Endothelial cell of umbilical vein (primary cell): ENCODE measurements around the gene DEGS2. TPM values are rescaled to one million over a fixed set of nuclear protein-coding genes. Genes with fewer than 3 reads are reported as not detected.

Source experiments
- BruUV-seq: library from RNA; stranded (reverse); fragments of 400-500 nt; replicated peaks from 2 replicates; lab custom pipeline; 2021; lab: Mats Ljungman, UMichigan
- CTCF ChIA-PET: fragments of 300-600, 350-600 bp; sonication (Branson Sonifier 250); formaldehyde crosslinking; loops from one replicate; lab custom pipeline; 2021; ENCODE audit warnings: antibody characterized with exemption, inconsistent platforms; lab: Charles Lee
- POLR2A ChIA-PET: fragments of 300-600, 350-600 bp; sonication (Branson Sonifier 250); formaldehyde crosslinking; loops from one replicate; lab custom pipeline; 2021; ENCODE audit warnings: antibody characterized with exemption, inconsistent platforms; lab: Charles Lee
- DNase-seq: peaks from one replicate; pipeline ENCODE4 v3.0.0-alpha.2; 2011; ENCODE audit warnings: low read depth, low spot score
- FAIRE-seq: peaks from 2 replicates; lab custom pipeline; 2011; peaks lifted over from hg19 to GRCh38; lab: Jason Lieb, UNC
- H2AFZ ChIP-seq: 2 replicates; pipeline ENCODE4 v1.6.0; 2012; ENCODE audit warnings: low read depth, low read length, control low read depth, inconsistent platforms
- H3K27ac ChIP-seq: 2 replicates; pipeline ENCODE4 v1.5.1; 2011; ENCODE audit warnings: low read depth, mild to moderate bottlenecking, control low read depth, low read length, moderate library complexity; ENCODE audit not compliant: insufficient read depth
- H3K27me3 ChIP-seq, 2 experiments: 2 replicates each; pipeline versions ENCODE4 v1.6.0 to v1.6.1; 2011; ENCODE audit warnings: low read length in 2 of 2, mixed read lengths in 1 of 2; ENCODE audit not compliant: control insufficient read depth in 2 of 2, insufficient read depth in 2 of 2
- H3K36me3 ChIP-seq, 2 experiments: 2 replicates in 1 of 2; 3 replicates in 1 of 2; pipeline ENCODE4 v1.5.1; 2011; ENCODE audit warnings: low read length in 2 of 2, mild to moderate bottlenecking in 1 of 2, moderate library complexity in 1 of 2; ENCODE audit not compliant: control insufficient read depth in 2 of 2, insufficient read depth in 2 of 2; ENCODE audit errors: extremely low read depth in 1 of 2
- H3K4me1 ChIP-seq: 3 replicates; pipeline ENCODE4 v1.5.1; 2011; ENCODE audit warnings: mild to moderate bottlenecking, low read length; ENCODE audit not compliant: control insufficient read depth, insufficient read depth; ENCODE audit errors: extremely low read depth
- H3K4me2 ChIP-seq: 2 replicates; pipeline ENCODE4 v1.6.1; 2011; ENCODE audit warnings: low read length, control low read depth, mixed read lengths; ENCODE audit not compliant: insufficient read depth
- H3K4me3 ChIP-seq, 3 experiments: fragments of 200-600 bp in 1 of 3; sonication (generic), shearing (Covaris generic) in 1 of 3; replicated peaks in 1 of 3; 2 replicates each; pipeline ENCODE4 v1.5.1; 2011 to 2016; ENCODE audit warnings: control low read depth in 3 of 3, low read length in 3 of 3, mild to moderate bottlenecking in 2 of 3, inconsistent platforms in 1 of 3, low read depth in 1 of 3, moderate library complexity in 1 of 3; ENCODE audit not compliant: insufficient read depth in 1 of 3
- H3K79me2 ChIP-seq: 2 replicates; pipeline ENCODE4 v1.6.0; 2012; ENCODE audit warnings: low read length, inconsistent platforms; ENCODE audit not compliant: control insufficient read depth, insufficient read depth
- H3K9ac ChIP-seq: replicated peaks from 2 replicates; pipeline ENCODE3; 2011; ENCODE audit warnings: low read length, control low read depth; ENCODE audit not compliant: insufficient read depth; ENCODE audit errors: extremely low read depth
- H3K9me1 ChIP-seq: replicated peaks from 3 replicates; pipeline ENCODE4 v1.6.0; 2011; ENCODE audit warnings: mild to moderate bottlenecking, low read length; ENCODE audit not compliant: control insufficient read depth, insufficient read depth; ENCODE audit errors: extremely low read depth
- H3K9me3 ChIP-seq: replicated peaks from 2 replicates; pipeline ENCODE4 v1.5.1; 2012; ENCODE audit warnings: low read length, inconsistent platforms; ENCODE audit not compliant: control insufficient read depth, insufficient read depth
- H4K20me1 ChIP-seq: replicated peaks from 2 replicates; pipeline ENCODE3; 2011; ENCODE audit warnings: mild to moderate bottlenecking, low read length; ENCODE audit not compliant: control insufficient read depth, insufficient read depth; ENCODE audit errors: extremely low read depth
- CTCF ChIP-seq, 2 donors: IDR thresholded peaks; 1 replicate in 1 of 2; 2 replicates in 1 of 2; pipeline ENCODE4 v1.5.1; 2011; ENCODE audit warnings: low read length in 2 of 2, mild to moderate bottlenecking in 2 of 2, moderate library complexity in 2 of 2, control low read depth in 1 of 2, inconsistent platforms in 1 of 2, low read depth in 1 of 2; ENCODE audit not compliant: insufficient read depth in 1 of 2; ENCODE audit errors: extremely low read depth in 1 of 2
- EZH2 ChIP-seq: IDR thresholded peaks from 2 replicates; pipeline ENCODE4 v1.6.1; 2012; ENCODE audit warnings: borderline replicate concordance, low read depth, mild to moderate bottlenecking, moderate library complexity, low read length, inconsistent platforms; ENCODE audit not compliant: severe bottlenecking
- FOS ChIP-seq: IDR thresholded peaks from 2 replicates; pipeline ENCODE4 v1.6.1; 2011; ENCODE audit warnings: mild to moderate bottlenecking, low read length, moderate library complexity, borderline replicate concordance; ENCODE audit not compliant: insufficient read depth
- GATA2 ChIP-seq: IDR thresholded peaks from 2 replicates; pipeline ENCODE4 v1.7.0; 2011; ENCODE audit warnings: low read depth, mild to moderate bottlenecking, moderate library complexity, mixed read lengths, low read length; ENCODE audit not compliant: insufficient read length, insufficient read depth
- JUN ChIP-seq: IDR thresholded peaks from 2 replicates; pipeline ENCODE4 v1.6.1; 2011; ENCODE audit warnings: borderline replicate concordance, low read depth; ENCODE audit not compliant: insufficient read length, insufficient read depth
- MAX ChIP-seq: IDR thresholded peaks from 2 replicates; pipeline ENCODE4 v1.6.1; 2011; ENCODE audit not compliant: insufficient read depth, insufficient read length
- MYC ChIP-seq: IDR thresholded peaks from one replicate; pipeline ENCODE4 v1.6.1; 2011; ENCODE audit warnings: mild to moderate bottlenecking, low read depth, low read length
- POLR2A ChIP-seq: IDR thresholded peaks from 2 replicates; pipeline ENCODE4 v1.6.1; 2012; ENCODE audit warnings: low read depth, mild to moderate bottlenecking, control low read depth, low read length
- POLR2AphosphoS5 ChIP-seq: IDR thresholded peaks from 2 replicates; pipeline ENCODE4 v1.6.1; 2012; ENCODE audit warnings: low read depth, mild to moderate bottlenecking, control low read depth, low read length, moderate library complexity; ENCODE audit not compliant: insufficient read depth
- dilution Hi-C: fragments of 300-500 bp; cut with MboI; formaldehyde crosslinking; loops from one replicate; pipeline ENCODE4 v1.15.0; 2019; ENCODE audit warnings: low sequenced_read_pairs; ENCODE audit not compliant: extremely low pct_ligation_motif_present
- intact Hi-C: fragments of 100-400 bp; cut with micrococcal nuclease; formaldehyde crosslinking; loops from one replicate; pipeline ENCODE4 v1.10.0; 2022
- polyA plus RNA-seq, 4 experiments: library from polyadenylated mRNA; depleted of rRNA in 3 of 4; stranded (reverse) in 3 of 4; unstranded in 1 of 4; fragments of >200 nt; gene quantifications; 2 replicates each; pipeline versions ENCODE4 v1.2.1 to v1.2.3, GENCODE V29; 2011 to 2012; ENCODE audit warnings: missing spikeins in 1 of 4
- total RNA-seq: library from RNA; stranded (reverse); gene quantifications from 2 replicates; pipeline ENCODE4 v1.2.3, GENCODE V29; 2021

The DEGS2 gene
- total and polyA plus RNA-seq, 2 donors (not counting 3 experiments of a cell fraction or from before 2014, with no cell fraction given): 0.06 TPM; not detected in 1

- ChIA-PET POLR2A (no interaction called here), CTCF (interaction anchor here (1.1 to 1.9 kb wide), 5 partner anchors 15 to 71 kb away, joined by 4 to 12 read pairs (median 5); no protein-coding TSS in a partner anchor)
- H3K4me3 ChIP-seq: no peak overlapping the region
- no peak overlapping the region for H3K4me2 ChIP-seq
- H3K4me1 ChIP-seq: no peaks in the 10 kb centered on the region
- DNase-seq (no peak), FAIRE-seq (no peak)
- peaks cover 0 to 2% of the 10 kb centered on the region in 2 experiments for H3K36me3 ChIP-seq
- H2AFZ ChIP-seq: no peak overlapping the region
- dilution Hi-C loops: no loop called here
- no peaks in the 10 kb centered on the region for H4K20me1 ChIP-seq
- H3K9me3 ChIP-seq: no peaks in the 10 kb centered on the region
- no peak overlapping the region for H3K9ac ChIP-seq
- H3K27ac ChIP-seq: no peak overlapping the region
- H3K79me2 ChIP-seq: no peaks in the 10 kb centered on the region
- intact Hi-C loops: no loop called here
- H3K9me1 ChIP-seq: no peaks in the 10 kb centered on the region
- H3K27me3 ChIP-seq: no peaks in the 10 kb centered on the region
- BruUV-seq: no TSS peak
- no peak for TF ChIP-seq POLR2A
- TF ChIP-seq MAX: no peak
- TF ChIP-seq JUN: no peak
- TF ChIP-seq CTCF (IDR thresholded peaks at IDR 0.05; ENCODE audit: extremely low read depth in 1 of 2, insufficient read depth in 1 of 2, low read depth in 1 of 2, low read length in 2 of 2): no peak
- TF ChIP-seq FOS: no peak
- TF ChIP-seq POLR2AphosphoS5: no peak
- TF ChIP-seq GATA2: no peak
- TF ChIP-seq EZH2: no peak
- no peak for TF ChIP-seq MYC
Measured at GRCh38 chr14:100121643-100122480, 37.6 kb downstream of the DEGS2 start.
